Stimulated activated CD4-positive, alpha-beta T cell treated with anti-CD3 and anti-CD28 coated beads, Interleukin-4, amount 100 ng/mL, for 24 hours (primary cell): ENCODE data around the gene LZTR1.
"Not testable (repeated sequence)": the region's sequence is repeated elsewhere in the genome, so short reads cannot be mapped to it uniquely, and the experiment has no call there.

Experiments
- DNase-seq: peaks from one replicate; pipeline ENCODE4 v3.0.0-alpha.2; 2020

Gene LZTR1

DNA sequence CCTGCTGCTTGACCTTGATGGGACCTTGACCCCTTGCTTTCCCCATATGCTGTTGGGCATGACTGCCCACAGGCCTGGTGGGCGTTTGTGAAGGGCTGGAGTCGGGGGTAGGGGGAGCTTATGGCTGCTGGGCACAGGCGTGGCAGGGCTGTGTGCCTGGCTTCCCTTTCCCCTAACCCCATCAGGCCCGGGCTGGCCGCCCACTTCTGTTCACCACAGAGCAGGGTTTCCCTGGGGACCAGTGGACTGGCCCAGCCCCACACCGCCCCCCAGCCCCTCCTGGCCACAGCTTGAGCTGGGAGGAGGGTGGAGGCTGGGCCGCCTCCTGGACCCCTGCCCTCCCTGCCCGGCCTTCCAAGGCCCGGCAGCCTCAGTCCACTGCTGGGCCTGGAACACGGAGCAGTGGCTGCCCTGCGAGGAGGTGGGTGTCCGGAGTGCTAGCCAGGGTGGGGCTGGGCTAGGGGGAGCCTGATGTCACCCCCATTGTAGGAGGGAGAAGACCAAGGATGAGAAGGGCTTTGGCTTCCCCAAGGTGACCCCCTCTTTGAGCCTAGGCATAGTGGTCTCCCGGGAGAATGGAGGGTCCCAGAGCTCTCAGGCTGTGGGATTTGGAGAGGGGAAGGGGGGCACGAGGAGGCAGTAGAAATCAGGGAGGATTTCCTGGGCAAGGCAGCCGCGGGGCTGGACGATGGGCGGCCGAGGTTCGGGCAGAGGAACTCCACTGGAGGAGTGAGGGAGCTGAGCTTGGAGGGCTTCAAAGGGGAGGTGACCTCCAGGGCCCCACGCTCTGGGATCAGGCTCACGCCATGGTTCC is 15.0 kb upstream of the LZTR1 start, which contains the start of gene AIFM3:
Gene AIFM3, plus strand, starts transcription at position 373 of the 814 bp plus-strand sequence. CDS start 690 bp downstream, outside the sequence.
- DNase-seq = no peak

DNA sequence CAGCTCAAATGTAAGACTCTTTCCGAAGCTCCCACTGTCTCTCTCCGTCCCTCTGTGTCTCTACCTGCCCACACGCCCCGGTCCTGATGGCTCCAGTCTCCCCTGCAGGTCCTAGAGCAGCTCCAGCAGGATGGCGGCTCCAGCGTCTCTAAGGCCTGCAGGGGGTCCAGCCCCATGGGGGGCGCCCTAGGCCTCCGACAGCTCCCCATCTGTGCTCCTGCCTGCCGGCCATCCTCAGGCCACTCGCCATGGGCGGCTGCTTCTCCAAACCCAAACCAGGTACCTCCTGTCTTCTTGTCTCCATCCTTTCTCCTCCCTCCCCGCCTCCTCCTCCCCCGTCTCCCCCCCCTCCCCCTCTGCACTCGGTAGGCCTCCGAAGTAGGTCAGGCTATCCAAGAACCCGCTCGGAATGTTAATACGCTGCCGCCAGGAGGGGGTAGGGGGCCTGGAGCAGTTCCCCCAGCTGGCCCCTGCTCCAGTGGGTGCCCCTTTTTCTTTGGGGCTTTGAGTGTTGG is 14.3 kb upstream of the LZTR1 start:
- no peak for DNase-seq

DNA sequence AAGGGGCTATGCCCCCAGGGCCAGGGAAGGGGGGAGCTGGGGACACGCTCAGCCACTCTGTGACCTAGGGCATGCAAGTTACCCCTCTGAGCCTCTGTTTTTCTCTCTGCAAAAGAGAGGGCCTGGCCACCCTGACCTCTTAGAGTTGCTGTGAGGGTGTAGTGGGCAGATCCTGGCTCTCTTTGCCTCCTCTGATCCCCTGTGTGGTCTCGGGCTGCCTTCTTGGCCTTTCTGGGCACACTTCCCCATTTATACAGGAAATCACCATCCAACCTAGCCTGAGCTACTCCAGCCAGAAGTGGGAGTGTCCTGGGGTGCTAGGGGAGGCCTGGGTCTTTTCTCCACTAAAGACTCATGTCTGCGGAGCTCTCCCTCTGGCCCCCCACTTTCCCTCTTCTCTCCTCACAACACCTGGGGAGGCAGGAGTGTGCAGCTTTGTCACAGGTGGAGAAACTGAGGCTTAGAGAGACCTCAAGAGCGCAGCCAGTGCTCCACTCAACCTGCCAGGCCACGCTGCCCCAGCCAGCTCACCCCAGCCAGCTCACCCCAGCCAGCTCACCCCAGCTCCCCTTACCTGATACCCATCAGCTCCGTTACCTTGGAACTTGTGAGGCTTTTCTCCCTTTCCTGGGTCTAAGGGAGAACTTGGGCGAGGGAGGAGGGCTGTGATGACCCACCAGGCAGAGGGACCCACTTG is 13.7 kb upstream of the LZTR1 start:
- DNase-seq = no peak

DNA sequence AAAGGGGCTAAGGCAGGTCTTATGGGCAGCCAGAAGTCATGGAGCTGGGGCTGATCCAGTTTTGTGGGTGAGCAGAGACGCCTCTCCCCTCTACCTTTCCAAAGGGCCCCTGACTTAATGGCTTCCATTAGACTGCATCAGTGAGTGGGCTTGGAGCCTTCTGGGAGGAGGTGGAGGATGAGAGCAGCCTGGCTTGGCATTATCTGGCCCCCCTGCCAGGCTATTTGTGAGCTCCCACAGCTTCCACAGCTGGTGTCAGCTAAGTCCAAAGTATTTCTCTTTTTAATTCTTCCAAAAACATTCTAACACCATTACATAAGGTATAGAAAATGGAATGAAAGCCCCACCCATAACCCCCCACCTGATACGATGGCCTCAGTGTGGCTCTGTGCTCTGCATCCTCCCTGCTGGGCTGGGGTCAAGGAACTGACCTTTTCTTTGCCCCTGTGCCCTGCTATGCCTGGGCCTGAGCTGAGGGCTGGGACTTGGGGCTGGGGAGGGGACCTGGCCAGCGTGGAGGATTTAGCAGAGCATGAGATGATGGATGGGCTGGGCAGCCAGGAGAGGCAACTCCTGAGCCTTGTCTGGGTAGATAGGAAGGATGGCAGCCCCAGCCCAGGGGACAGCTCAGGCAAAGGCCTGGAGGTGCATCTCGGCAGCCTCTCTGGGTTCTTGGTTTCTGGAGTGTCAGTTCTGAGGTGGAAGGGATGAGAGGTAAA is 11.0 kb upstream of the LZTR1 start:
- DNase-seq = no peak

DNA sequence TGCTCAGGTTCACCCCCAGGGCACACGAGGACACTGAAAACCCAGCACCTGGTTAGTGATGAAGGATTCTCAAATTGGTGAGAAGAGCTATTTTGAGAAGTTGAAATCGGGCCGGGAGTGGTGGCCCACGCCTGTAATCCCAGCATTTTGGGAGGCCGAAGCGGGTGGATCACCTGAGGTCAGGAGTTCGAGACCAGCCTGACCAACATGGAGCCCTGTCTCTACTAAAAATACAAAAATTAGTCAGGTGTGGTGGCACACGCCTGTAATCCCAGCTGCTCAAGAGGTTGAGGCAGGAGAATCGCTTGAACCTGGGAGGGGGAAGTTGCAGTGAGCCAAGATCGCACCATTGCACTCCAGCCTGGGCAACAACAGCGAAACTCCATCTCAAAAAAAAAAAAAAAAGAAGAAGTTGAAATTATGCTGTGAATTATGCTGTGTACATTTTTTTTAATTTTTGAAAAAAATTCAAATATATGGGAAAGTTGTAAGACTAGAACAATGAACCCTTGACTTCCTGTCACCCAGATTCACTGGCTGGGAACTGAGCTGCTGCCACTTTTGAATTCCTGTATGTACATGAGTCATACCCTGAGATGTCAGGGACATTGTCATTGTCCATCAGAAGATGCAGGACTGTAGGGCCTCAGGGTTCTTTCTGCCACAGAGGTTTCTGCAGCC is 9.9 kb upstream of the LZTR1 start:
- not testable (repeated sequence) for DNase-seq

DNA sequence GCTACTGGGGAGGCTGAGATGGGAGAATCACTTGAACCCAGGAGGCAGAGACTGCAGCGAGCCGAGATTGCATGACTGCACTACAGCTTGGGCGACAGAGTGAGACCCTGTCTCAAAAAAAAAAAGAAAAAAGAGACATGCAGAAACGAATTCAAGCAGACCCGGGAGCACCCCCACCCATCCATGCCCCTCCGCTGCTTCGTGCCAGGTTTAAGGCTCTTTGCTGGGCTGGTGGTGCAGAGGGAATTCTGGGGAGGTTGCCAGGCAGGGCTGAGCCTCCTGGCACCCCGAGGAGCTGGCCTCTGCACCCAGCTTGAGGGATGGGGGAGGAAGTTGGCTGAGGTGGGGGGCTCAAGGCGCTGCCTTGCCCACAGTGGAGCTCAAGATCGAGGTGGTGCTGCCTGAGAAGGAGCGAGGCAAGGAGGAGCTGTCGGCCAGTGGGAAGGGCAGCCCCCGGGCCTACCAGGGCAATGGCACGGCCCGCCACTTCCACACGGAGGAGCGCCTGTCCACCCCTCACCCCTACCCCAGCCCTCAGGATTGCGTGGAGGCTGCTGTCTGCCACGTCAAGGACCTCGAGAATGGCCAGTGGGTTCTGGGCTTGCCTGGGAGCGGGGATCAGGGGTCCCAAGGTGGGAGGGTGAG is 9.0 kb upstream of the LZTR1 start:
- DNase-seq = no peak

DNA sequence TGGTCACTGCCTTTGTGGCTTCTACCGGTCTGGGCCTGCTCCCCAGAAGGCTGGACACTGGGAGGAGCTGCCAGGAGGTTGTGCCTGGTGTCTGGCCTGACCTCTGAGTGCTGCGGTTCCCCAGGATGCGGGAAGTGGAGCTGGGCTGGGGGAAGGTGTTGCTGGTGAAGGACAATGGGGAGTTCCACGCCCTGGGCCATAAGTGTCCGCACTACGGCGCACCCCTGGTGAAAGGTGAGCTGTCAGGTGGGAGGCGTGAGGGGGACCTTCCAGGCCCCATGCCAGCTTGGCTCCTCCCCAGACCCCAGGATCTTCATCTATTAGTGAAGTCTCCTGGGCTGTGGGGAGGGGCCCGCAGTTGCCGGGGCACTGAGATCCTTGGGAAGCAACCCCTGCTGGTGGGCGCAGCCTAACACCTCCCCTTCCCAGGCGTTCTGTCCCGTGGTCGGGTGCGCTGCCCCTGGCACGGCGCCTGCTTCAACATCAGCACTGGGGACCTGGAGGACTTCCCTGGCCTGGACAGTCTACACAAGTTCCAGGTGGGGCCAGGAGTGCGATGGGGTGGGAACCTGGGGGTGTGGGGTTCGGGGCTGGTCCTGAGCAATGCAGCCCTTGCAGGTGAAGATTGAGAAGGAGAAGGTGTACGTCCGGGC is 8.3 kb upstream of the LZTR1 start:
- no peak for DNase-seq

DNA sequence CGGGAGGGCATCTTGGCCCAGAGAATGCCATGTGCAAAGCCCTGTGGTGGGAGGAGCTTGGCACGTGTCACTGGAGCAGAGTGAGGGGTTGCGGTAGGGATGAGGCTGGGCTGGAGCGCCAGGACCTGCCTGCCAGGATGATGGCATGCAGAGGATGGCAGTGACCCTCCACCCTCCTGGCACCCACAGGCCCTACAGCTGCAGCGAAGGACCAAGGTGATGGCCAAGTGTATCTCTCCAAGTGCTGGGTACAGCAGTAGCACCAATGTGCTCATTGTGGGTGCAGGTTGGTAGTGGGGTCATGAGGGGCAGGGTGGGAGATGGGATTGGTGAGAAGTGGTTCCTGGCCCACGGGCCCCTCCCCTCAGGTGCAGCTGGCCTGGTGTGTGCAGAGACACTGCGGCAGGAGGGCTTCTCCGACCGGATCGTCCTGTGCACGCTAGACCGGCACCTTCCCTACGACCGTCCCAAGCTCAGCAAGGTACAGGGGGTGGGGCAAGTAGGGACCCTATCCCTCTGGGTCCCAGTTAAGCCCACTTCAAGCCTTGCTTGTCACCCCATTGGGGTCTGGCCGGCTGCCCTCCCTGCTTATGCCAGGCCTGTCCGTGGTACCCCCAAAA is 7.7 kb upstream of the LZTR1 start:
- DNase-seq = no peak

DNA sequence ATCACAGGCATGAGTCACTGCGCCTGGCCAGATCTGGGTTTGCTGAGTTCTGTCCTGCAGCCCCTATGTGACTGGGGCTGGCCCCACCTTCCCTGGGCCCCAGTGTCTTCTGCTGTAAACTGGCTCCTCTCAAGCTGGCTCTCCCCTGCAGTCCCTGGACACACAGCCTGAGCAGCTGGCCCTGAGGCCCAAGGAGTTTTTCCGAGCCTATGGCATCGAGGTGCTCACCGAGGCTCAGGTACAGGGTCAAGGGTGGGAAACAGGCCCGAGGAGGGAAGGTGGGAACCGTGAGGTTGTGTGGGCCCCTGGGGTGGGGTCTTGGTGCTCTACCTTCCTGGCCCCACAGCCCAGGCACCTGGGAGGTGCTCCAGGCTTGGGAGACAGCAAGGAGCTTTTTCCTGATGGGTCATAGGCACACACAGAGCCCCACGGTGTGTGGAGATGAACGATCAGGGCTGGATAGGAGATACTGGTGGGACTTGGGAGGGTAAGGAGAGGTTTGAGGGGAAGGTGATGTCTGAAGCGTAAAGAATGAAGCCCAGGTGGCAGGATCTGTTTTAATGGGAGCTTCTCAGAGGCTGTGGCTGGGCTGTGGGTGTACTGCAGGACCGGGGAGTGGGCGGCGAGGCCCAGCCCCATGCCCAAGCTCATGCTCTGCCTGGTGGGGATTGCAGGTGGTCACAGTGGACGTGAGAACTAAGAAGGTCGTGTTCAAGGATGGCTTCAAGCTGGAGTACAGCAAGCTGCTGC is 6.4 kb upstream of the LZTR1 start:
- DNase-seq = no peak

DNA sequence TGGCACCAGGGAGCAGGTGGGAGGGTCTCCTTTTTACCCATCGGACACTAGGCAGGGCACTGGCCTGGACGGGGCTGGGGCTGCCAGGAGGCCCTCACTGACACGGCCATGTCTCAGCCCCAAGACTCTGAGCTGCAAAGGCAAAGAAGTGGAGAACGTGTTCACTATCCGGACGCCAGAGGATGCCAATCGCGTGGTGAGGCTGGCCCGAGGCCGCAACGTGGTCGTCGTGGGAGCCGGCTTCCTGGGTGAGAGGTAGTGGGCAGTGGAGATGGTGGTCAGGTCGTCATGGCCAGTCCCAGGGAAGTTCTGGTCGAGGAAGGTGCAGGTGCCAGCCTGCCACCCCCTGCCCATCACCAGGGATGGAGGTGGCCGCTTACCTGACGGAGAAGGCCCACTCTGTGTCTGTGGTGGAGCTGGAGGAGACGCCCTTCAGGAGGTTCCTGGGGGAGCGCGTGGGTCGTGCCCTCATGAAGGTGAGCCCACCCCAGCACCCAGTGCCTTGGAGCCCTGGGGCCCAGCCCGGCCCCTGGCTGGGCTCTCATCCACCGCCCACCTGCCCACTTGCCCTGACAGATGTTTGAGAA is 5.7 kb upstream of the LZTR1 start:
- no peak for DNase-seq

DNA sequence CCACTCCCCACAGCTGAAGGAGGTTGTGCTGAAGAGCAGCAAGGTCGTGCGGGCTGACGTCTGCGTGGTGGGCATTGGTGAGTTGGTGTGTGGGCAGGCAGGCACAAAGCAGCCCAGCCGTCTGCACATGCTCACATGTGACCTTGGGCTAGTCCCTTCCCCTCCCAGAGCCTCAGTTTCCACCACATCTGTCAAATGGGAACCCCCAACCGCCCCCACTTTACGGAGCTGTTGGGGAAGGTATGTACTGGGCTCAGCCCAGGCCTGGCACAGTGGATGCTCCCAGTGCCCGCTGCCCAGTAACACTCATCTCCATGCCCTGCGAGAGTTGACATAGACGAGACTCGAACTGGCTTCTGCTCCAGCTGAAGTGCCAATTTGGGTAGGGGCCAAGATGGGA is 5.1 kb upstream of the LZTR1 start:
- DNase-seq = no peak

DNA sequence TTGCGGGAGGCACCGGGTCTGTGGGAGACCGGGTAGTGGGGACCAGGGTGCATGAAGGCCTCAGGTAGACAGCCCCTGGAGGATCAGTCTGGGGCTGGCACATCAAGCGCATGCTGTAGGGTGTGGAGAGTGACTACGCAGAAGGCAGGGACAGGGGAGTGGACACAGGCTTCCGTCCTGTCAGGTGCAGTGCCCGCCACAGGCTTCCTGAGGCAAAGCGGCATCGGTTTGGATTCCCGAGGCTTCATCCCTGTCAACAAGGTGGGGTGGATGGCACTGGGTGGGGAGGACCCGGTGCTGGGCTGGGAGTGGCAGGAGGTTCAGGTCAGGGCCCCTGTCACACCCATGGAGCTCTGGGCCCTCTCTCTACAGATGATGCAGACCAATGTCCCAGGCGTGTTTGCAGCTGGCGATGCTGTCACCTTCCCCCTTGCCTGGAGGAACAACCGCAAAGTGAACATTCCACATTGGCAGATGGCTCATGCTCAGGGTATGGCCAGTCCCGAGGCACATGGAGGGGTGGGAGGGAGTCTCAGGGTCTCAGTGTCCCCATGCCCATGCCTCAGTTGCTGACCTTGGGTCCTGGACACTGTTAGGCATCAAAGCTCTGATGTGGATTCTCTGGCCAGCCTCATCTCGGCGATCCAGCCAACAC is 4.5 kb upstream of the LZTR1 start:
- no peak for DNase-seq

DNA sequence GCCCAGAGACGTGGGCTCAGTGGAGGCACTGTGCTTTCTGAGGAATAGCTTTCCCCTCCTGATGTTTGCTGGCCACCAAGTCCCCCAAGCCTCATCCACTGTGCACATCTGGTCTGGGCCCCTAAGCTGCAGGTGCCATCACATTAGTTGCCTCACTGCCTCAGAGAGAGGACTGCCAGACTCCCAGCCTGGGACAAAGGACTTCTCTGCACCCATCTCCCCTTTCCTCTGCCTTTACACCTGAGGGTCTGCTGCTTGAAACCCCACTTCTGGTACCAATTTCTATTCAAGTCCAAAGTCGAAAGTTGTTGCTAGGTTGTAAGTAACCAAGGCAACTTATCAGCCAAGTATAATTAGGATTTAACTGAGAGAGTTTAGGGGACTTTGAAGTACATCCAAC is 3.7 kb upstream of the LZTR1 start:
- DNase-seq = no peak

DNA sequence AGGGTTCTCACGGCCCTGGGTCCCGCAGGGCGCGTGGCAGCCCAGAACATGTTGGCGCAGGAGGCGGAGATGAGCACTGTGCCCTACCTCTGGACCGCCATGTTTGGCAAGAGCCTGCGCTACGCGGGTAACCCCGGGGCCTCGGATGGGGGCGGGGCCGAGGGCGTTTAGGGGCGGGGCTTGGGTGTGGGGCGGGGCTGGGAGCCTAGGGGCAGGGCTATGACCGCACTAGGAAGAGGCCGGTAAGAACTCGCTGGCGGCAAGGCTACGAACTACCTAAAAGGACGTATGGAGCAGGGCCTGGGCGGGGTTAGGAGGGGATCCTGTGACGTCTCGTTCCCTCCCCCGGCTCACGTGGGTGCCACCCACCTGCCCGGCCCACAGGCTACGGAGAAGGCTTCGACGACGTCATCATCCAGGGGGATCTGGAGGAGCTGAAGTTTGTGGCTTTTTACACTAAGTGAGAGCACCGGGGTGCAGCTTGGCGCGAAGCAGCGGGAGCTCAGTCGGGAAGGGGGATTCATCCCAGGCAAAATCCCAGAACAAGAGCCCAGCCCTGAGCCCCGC is 2.8 kb upstream of the LZTR1 start:
- peak; percentile 67 for DNase-seq

DNA sequence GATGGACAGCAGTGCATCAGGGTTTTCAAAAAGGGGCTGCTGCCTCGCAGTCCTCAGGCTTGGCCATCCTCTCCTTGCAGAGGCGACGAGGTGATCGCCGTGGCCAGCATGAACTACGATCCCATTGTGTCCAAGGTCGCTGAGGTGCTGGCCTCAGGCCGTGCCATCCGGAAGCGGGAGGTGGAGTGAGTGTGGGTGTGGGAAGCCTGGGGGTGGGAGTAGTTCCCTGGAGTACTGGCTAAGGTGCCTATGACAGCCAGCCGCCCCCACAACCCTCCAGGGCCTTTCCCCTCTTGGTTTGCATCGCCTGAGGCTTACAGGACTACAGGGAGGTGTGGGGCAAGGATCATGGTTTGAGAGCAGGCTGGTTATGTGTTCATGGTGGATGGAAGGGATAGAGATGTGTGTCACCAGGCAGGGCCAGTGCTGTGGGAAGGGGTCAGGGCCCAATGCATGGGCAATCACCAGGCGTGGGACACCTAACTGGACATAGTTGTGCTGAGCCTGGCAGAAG is 2.1 kb upstream of the LZTR1 start:
- no peak for DNase-seq

DNA sequence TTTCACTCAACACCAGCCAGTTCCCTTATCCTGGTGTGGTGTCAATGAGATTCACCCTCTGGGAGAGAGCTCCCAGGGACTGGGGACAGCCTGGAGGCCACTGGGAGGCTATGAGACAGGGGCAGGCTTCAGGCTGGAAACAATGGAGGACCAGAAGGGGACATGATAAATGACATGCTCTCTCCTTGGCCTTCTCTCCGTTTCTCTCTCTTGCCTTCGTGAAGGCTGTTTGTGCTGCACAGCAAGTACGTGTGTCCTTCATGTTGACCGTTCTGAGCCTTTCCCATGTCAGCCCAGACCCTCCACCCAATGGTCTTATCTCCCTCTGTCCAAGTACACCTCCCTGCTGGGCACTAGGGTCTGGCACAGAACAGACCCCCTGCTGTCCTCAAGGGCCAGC is 1.6 kb upstream of the LZTR1 start:
- no peak for DNase-seq

DNA sequence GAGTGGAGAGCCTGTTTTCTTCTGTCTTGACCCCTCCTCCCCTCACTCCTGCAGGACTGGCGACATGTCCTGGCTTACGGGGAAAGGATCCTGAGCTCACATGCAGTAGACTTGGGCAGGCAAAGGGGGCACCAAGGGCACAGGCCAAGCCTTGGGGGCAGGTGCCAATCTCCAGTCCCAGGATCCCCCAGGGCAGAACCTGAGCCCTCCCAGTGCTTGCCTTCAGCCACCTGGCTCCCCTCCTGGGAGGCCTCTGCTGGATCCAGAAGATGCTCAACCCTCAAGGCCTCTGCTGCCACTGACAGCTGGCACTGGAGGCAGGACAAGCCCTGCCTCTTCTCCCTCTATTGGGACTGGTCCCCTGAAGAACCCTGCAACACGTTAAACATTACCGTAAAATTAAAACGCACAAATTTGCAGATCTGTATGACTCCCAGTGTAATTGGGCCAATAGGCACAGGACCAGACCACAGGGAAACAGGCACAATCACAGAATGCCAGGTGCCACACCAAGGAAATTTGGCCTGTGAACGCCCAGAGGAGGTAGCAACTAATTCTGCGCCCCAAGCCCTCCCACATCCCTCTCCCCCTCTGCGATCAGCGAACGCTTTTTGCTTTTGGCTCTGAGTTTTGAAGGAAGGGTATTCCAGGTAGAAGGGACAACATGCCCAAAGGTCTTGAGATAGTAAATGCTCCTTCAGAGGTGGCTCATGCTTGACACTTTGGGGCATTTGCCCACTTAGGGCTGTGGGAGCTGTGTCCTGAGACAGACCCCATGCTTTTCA is 967 bp upstream of the LZTR1 start:
- no peak for DNase-seq

DNA sequence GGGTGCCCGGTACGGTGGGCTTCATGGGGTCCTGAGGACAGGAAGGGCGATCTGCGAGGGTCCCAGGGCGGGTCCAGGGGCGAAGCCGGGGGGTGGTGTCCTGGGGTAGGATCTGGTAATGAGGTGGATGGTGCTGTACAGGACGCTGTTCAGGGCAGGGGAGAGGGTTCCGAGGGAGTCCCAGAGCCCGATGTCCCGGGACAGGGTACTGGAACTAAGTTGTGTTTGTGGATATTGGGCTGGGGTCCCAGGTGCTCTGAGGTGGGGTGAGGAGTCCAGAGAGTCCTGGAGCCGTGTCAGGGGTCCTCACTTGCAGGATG is 426 bp downstream of the LZTR1 start:
- DNase-seq = no peak
